Pancreas (tissue), 10 donors: ENCODE measurements around the gene N4BP3. TPM values are rescaled to one million over a fixed set of nuclear protein-coding genes. Genes with fewer than 3 reads are reported as not detected.

Source experiments
- ATAC-seq, 4 donors: fragments of 200-7000 bp; cut with Tn5 transposase; one replicate each; pipeline versions ENCODE4 v1.8.0 to v1.9.1; 2020; ENCODE audit warnings: mild to moderate bottlenecking in 4 of 4, moderate library complexity in 4 of 4
- DNase-seq, 6 donors: peaks; one replicate each; pipeline ENCODE4 v3.0.0-alpha.2; 2020
- FAIRE-seq: peaks from 2 replicates; lab custom pipeline; 2012; peaks lifted over from hg19 to GRCh38; lab: Jason Lieb, UNC
- H3K27ac ChIP-seq, 4 donors: fragments of 200-600 bp; sonication (generic); 1 replicate in 3 of 4; 2 replicates in 1 of 4; pipeline versions ENCODE4 v1.5.0 to v1.8.0; 2020
- H3K27me3 ChIP-seq, 4 donors: fragments of 200-600 bp; one replicate each; pipeline ENCODE4 v1.8.0; 2021
- H3K36me3 ChIP-seq, 3 donors: fragments of 200-600 bp; sonication (generic) in 1 of 3; one replicate each; pipeline versions ENCODE4 v1.5.0 to v1.8.0; 2020 to 2021
- H3K4me1 ChIP-seq, 3 donors: fragments of 200-600 bp; one replicate each; pipeline ENCODE4 v1.8.0; 2021
- H3K4me3 ChIP-seq, 4 donors: fragments of 200-600 bp; sonication (generic) in 2 of 4; one replicate each; pipeline versions ENCODE4 v1.5.0 to v1.8.0; 2020 to 2021
- H3K9me3 ChIP-seq, 4 donors: fragments of 200-600 bp; one replicate each; pipeline ENCODE4 v1.8.0; 2021
- CTCF ChIP-seq, 4 donors: fragments of 200-600 bp; sonication (generic) in 3 of 4; IDR thresholded peaks; one replicate each; pipeline versions ENCODE4 v1.5.0 to v1.8.0; 2021; ENCODE audit warnings: antibody characterized with exemption in 4 of 4
- WGBS, 2 donors: extraction: QIAGEN DNeasy Blood & Tissue Kit; methylation state at CpG; one replicate each; pipeline ENCODE4 v1.1.7; 2013; 5-methylcytosine and 5-hydroxymethylcytosine counted together
- intact Hi-C, 3 donors: fragments of 100-400 bp; cut with DNase I; formaldehyde crosslinking; loops; one replicate each; pipeline versions ENCODE4 v1.11.1 to v1.14.2; 2022
- polyA plus RNA-seq, 2 donors: library from polyadenylated mRNA; stranded (reverse); fragments of 200-250 nt; gene quantifications; one replicate each; pipeline ENCODE4 v1.2.3, GENCODE V29; 2013
- total RNA-seq, 6 donors: library from RNA; stranded (reverse); fragmentation: NEBNext Ultra II Directional in 4 of 6; extraction: Animal tissue kit (Norgen Biotek cat#: 25700) in 4 of 6; gene quantifications; one replicate each; pipeline versions ENCODE4 v1.2.1 to v1.2.4, GENCODE V29; 2021 to 2023
- donor health status: healthy with polysubstance abuse.
- donor health status: DM: no; HTN: no; CAD: no; lungs with moderate emphysema.
- donor health status: DM: no; HTN: no; CAD: no.
- donor health status: control.
- donor health status: control.
- donor health status: Bipolar disorder and iron deficiency.
- donor health status: DM: yes; HTN: yes; CAD: no.
- donor health status: DM: no; HTN: no; CAD: no.
- donor health status: DM: no; HTN: no; CAD: no.
- donor health status: DM: yes; HTN: yes; CAD: no.

The N4BP3 gene
- total and polyA plus RNA-seq, 8 donors: 0.23 to 1.1 (median 0.59) TPM

- Histone ChIP-seq H3K4me1 (no peaks in the 10 kb centered on the region), H3K36me3 (no peaks in the 10 kb centered on the region), H3K27ac (no peak overlapping the region), H3K27me3 (no peaks in the 10 kb centered on the region), H3K4me3 (no peak overlapping the region), H3K9me3 (no peaks in the 10 kb centered on the region)
- WGBS, 2 donors: 65 to 83% methylated on average over 2 of the region's 2 CpGs
- FAIRE-seq (no peak), ATAC-seq (no peak), DNase-seq (no peak)
- TF ChIP-seq CTCF (IDR thresholded peaks at IDR 0.05): no peak
- intact Hi-C loops: no loop called here
Measured at GRCh38 chr5:178093134-178093533, 20.2 kb upstream of the N4BP3 start.

GRCh38 chr5:178094345-178094744 lies 19.0 kb upstream of the N4BP3 start:
- Histone ChIP-seq H3K4me1 (no peaks in the 10 kb centered on the region), H3K27me3 (no peaks in the 10 kb centered on the region), H3K36me3 (no peaks in the 10 kb centered on the region), H3K27ac (no peak overlapping the region), H3K9me3 (no peaks in the 10 kb centered on the region), H3K4me3 (no peak overlapping the region)
- TF ChIP-seq CTCF (IDR thresholded peaks at IDR 0.05): no peak
- no peak for DNase-seq
- no peak for ATAC-seq
- 72 to 84% methylated on average over 9 of the region's 9 CpGs for WGBS, 2 donors
- no peak for FAIRE-seq
- intact Hi-C loops: no loop called here

- no peak overlapping the region for H3K27ac ChIP-seq
Measured at GRCh38 chr5:178098685-178099084, 14.6 kb upstream of the N4BP3 start.

GRCh38 chr5:178103612-178104011 lies 9.7 kb upstream of the N4BP3 start:
- Histone ChIP-seq H3K9me3 (no peaks in the 10 kb centered on the region), H3K4me1 (no peaks in the 10 kb centered on the region), H3K27ac (no peak overlapping the region), H3K27me3 (no peaks in the 10 kb centered on the region), H3K36me3 (no peaks in the 10 kb centered on the region), H3K4me3 (no peak overlapping the region)
- no peak for ATAC-seq
- TF ChIP-seq CTCF (IDR thresholded peaks at IDR 0.05): no peak
- intact Hi-C loops: no loop called here
- no peak for DNase-seq
- WGBS, 2 donors: 78 to 87% methylated on average over 12 of the region's 12 CpGs
- FAIRE-seq: no peak

More at GRCh38 chr5:178098685-178099084, 14.6 kb upstream of the N4BP3 start:
- DNase-seq (no peak), ATAC-seq (no peak), FAIRE-seq (no peak)
- TF ChIP-seq CTCF (IDR thresholded peaks at IDR 0.05): no peak
- Histone ChIP-seq H3K27me3 (no peaks in the 10 kb centered on the region), H3K9me3 (no peaks in the 10 kb centered on the region), H3K4me1 (no peaks in the 10 kb centered on the region), H3K4me3 (no peak overlapping the region), H3K36me3 (no peaks in the 10 kb centered on the region)
- intact Hi-C loops: no loop called here
- 79 to 86% methylated on average over 7 of the region's 7 CpGs for WGBS, 2 donors

GRCh38 chr5:178104492-178104891 lies 8.8 kb upstream of the N4BP3 start:
- H3K4me1 ChIP-seq: no peaks in the 10 kb centered on the region
- ATAC-seq: no peak
- no peak for FAIRE-seq
- no peak for DNase-seq
- 38 to 40% methylated on average over 5 of the region's 5 CpGs for WGBS, 2 donors
- H3K4me3 ChIP-seq: no peak overlapping the region
- TF ChIP-seq CTCF (IDR thresholded peaks at IDR 0.05): no peak
- H3K9me3 ChIP-seq: no peaks in the 10 kb centered on the region
- H3K36me3 ChIP-seq: no peaks in the 10 kb centered on the region
- no peak overlapping the region for H3K27ac ChIP-seq
- H3K27me3 ChIP-seq: no peaks in the 10 kb centered on the region
- intact Hi-C loops: no loop called here
